ENCODE measurements around the gene LYAR.

- no peak for TF ChIP-seq EZH2phosphoT487 (IDR thresholded peaks at IDR 0.05; ENCODE audit: borderline replicate concordance)
- TF ChIP-seq CTCF (conservative IDR thresholded peaks at IDR 0.05; ENCODE audit: low read length) = peak; percentile 26; the same call in 1 of the 2 replicates
Measured at GRCh38 chr4:4248029-4248884, 41.7 kb downstream of the LYAR start, which contains the start of gene TMEM128.
